ENCODE measurements around the gene EVI5.

DNA sequence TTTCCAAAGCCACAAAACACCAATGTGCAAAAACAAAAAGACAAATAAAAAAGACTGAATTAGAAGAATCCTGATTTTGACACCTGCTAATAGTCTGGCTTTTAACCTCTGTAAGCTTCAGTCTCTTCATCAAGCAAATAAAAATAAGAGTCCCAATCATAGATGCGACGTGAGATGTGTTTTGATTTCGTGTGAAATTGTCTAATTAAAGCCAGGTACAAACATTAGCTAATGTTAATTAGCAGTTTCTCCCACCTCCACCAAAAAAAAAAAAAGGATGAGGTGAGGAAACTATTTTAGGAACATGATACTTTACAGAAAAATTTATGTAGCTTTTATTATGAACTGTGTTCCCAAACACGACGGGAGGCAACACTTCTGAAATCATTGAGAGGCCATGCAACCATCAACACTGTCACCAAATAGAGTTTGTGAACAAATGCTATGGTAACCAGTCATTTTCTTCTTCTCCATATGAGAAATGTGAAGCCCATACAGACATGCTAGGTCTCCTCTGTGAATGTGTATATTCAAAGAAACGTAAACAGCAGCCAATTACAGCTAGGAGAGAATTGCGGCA is 6.7 kb upstream of the EVI5 start:
- TF ChIP-seq, protein P1, sequence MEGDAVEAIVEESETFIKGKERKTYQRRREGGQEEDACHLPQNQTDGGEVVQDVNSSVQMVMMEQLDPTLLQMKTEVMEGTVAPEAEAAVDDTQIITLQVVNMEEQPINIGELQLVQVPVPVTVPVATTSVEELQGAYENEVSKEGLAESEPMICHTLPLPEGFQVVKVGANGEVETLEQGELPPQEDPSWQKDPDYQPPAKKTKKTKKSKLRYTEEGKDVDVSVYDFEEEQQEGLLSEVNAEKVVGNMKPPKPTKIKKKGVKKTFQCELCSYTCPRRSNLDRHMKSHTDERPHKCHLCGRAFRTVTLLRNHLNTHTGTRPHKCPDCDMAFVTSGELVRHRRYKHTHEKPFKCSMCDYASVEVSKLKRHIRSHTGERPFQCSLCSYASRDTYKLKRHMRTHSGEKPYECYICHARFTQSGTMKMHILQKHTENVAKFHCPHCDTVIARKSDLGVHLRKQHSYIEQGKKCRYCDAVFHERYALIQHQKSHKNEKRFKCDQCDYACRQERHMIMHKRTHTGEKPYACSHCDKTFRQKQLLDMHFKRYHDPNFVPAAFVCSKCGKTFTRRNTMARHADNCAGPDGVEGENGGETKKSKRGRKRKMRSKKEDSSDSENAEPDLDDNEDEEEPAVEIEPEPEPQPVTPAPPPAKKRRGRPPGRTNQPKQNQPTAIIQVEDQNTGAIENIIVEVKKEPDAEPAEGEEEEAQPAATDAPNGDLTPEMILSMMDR (IDR thresholded peaks at IDR 0.05): no peak
- TF ChIP-seq POLR2A (IDR thresholded peaks at IDR 0.05): no peak
